Stomach (tissue), 4 donors: ENCODE results near the gene EYA2.

ENCODE experiments used
- CTCF ChIP-seq, 7 experiments: fragments of 450-650 bp in 4 of 7; fragments of 200-600 bp in 3 of 7; sonication (generic) in 3 of 7; IDR thresholded peaks; one replicate each; pipeline ENCODE4 v1.5.1; 2016 to 2019; ENCODE audit warnings: antibody characterized with exemption in 7 of 7, control low read depth in 2 of 7, mild to moderate bottlenecking in 1 of 7
- POLR2A ChIP-seq, 4 donors: fragments of 450-650 bp; IDR thresholded peaks; one replicate each; pipeline ENCODE4 v1.6.1; 2016; ENCODE audit warnings: antibody characterized with exemption in 4 of 4, control low read depth in 2 of 4, mild to moderate bottlenecking in 1 of 4, moderate library complexity in 1 of 4
- POLR2AphosphoS5 ChIP-seq, 3 donors: sonication (generic); formaldehyde crosslinking; IDR thresholded peaks; one replicate each; pipeline ENCODE4 v1.6.1; 2016; ENCODE audit warnings: antibody characterized with exemption in 3 of 3

- no peak for TF ChIP-seq CTCF (IDR thresholded peaks at IDR 0.05)
- TF ChIP-seq POLR2A (IDR thresholded peaks at IDR 0.05), result no peak
- TF ChIP-seq POLR2AphosphoS5 (IDR thresholded peaks at IDR 0.05), result no peak
Measured at GRCh38 chr20:46979603-46980241, 85.1 kb downstream of the EYA2 start.
